Upper lobe of left lung (tissue), 4 donors: Measurements from ENCODE around the gene UNC79.

ENCODE experiments used
- EP300 ChIP-seq, 4 donors: sonication (generic); formaldehyde crosslinking; IDR thresholded peaks; one replicate each; pipeline ENCODE4 v1.5.1; 2017; ENCODE audit warnings: antibody characterized with exemption in 4 of 4, control low read depth in 2 of 4
- POLR2A ChIP-seq, 4 donors: fragments of 450-650 bp; IDR thresholded peaks; one replicate each; pipeline ENCODE4 v1.5.1; 2016 to 2017; ENCODE audit warnings: antibody characterized with exemption in 4 of 4, mild to moderate bottlenecking in 2 of 4
- TF ChIP-seq, protein P1 (sequence below), 6 experiments: fragments of 450-650 bp in 4 of 6; fragments of 200-600 bp in 2 of 6; sonication (generic) in 2 of 6; IDR thresholded peaks; one replicate each; pipeline ENCODE4 v1.5.1; 2016 to 2019; ENCODE audit warnings: antibody characterized with exemption in 6 of 6

DNA sequence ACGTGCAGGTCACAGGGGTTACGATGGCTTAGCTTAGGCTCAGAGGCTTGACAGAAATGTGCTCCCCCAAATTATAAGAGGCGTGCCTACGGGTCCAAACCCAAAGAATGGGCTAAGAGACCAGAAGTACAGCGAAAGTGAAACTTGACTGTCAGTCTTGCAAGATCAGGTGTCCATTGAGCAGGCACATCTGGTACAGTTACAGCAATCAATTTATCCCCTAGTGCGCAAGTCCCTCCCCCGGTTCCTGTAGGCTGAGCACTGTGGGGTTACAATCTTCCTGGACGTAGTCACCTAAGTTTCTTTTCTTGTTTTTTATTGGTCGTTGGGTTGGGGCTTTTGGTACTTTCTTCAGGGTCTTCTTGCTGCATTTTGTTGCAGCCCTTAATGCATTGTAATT is 134.2 kb downstream of the UNC79 start:
- TF ChIP-seq, protein P1, sequence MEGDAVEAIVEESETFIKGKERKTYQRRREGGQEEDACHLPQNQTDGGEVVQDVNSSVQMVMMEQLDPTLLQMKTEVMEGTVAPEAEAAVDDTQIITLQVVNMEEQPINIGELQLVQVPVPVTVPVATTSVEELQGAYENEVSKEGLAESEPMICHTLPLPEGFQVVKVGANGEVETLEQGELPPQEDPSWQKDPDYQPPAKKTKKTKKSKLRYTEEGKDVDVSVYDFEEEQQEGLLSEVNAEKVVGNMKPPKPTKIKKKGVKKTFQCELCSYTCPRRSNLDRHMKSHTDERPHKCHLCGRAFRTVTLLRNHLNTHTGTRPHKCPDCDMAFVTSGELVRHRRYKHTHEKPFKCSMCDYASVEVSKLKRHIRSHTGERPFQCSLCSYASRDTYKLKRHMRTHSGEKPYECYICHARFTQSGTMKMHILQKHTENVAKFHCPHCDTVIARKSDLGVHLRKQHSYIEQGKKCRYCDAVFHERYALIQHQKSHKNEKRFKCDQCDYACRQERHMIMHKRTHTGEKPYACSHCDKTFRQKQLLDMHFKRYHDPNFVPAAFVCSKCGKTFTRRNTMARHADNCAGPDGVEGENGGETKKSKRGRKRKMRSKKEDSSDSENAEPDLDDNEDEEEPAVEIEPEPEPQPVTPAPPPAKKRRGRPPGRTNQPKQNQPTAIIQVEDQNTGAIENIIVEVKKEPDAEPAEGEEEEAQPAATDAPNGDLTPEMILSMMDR (IDR thresholded peaks at IDR 0.05), result no peak
- TF ChIP-seq POLR2A (IDR thresholded peaks at IDR 0.05), result no peak
- TF ChIP-seq EP300 (IDR thresholded peaks at IDR 0.05), result no peak
